ENCODE results near the gene PNKD. TPM values are rescaled to one million over a fixed set of nuclear protein-coding genes. Genes with fewer than 3 reads are reported as not detected.

The PNKD gene
- total and polyA plus RNA-seq, 10 of the 15 experiments (the other 5 are each of a cell fraction or from before 2014, with no cell fraction given) = 27.2 to 106 (median 61.3) TPM

GRCh38 chr2:218386505-218387368 is 116.4 kb downstream of the PNKD start:
- DNase-seq (ENCODE audit: low read depth, low spot score) (no peak), ATAC-seq (no peak; the same call in 2 of the 3 replicates), FAIRE-seq (no peak)
- no TSS peak for BruUV-seq (replicated peaks)
- no peak overlapping the region for H2AFZ ChIP-seq (ENCODE audit: control insufficient read depth, low read depth, low read length)
- no peak overlapping the region for H3K4me3 ChIP-seq
- TF ChIP-seq ZBTB4 (CRISPR knock-in tag; IDR thresholded peaks at IDR 0.05) = no peak
- no peak for TF ChIP-seq RB1 (IDR thresholded peaks at IDR 0.05; ENCODE audit: borderline replicate concordance)
- no peak for TF ChIP-seq MXI1 (IDR thresholded peaks at IDR 0.05; ENCODE audit: low read depth, low read length)
- no peak for TF ChIP-seq JUND (IDR thresholded peaks at IDR 0.05; ENCODE audit: low read depth, low read length)
- TF ChIP-seq CBX3 (IDR thresholded peaks at IDR 0.05; ENCODE audit: borderline replicate concordance, low read depth) = no peak
- no peak for TF ChIP-seq ZNF217 (IDR thresholded peaks at IDR 0.05)
- no peak for TF ChIP-seq ZNF274 (IDR thresholded peaks at IDR 0.05; ENCODE audit: insufficient read depth, insufficient read length)
- no peak for TF ChIP-seq SUPT20H (IDR thresholded peaks at IDR 0.05; ENCODE audit: borderline replicate concordance, control insufficient read depth, low read depth, low read length)
- no peak for TF ChIP-seq ZNF622 (IDR thresholded peaks at IDR 0.05)
- no peak for TF ChIP-seq CEBPB (IDR thresholded peaks at IDR 0.05; ENCODE audit: borderline replicate concordance in 1 of 2, low read depth in 2 of 2, low read length in 2 of 2)
- no peak for TF ChIP-seq SUZ12 (IDR thresholded peaks at IDR 0.05; ENCODE audit: unreplicated experiment)
- no peak for TF ChIP-seq EZH2 (IDR thresholded peaks at IDR 0.05; ENCODE audit: borderline replicate concordance, control insufficient read depth, low read depth, low read length)
- TF ChIP-seq POU2F2 (IDR thresholded peaks at IDR 0.05; ENCODE audit: borderline replicate concordance, low read depth, low read length) = no peak
- SMC1A ChIA-PET (ENCODE audit: uncharacterized antibody, unreplicated experiment) = interaction anchor here (1.0 kb wide), 1 partner anchor 15 kb away, joined by 3 read pairs; no protein-coding TSS in a partner anchor
- H3K27ac ChIP-seq (ENCODE audit: control insufficient read depth, insufficient read depth) = no peak overlapping the region
- RAD21 ChIA-PET (ENCODE audit: unreplicated experiment) = interaction anchor here (1.7 kb wide), 1 partner anchor 115 kb away, joined by 5 read pairs; no protein-coding TSS in a partner anchor
- no peaks in the 10 kb centered on the region for H3K9me3 ChIP-seq (replicated peaks; ENCODE audit: control insufficient read depth, insufficient read depth, low read length)
- in situ Hi-C loops (cut with MboI) = loop anchor here (25.0 kb wide), 1 partner anchor 99 kb away; the partner anchor contains the start of gene TMBIM1
- H3K4me2 ChIP-seq (ENCODE audit: control insufficient read depth, insufficient read depth) = no peak overlapping the region
- H3K27me3 ChIP-seq (replicated peaks in 1 of 2; ENCODE audit: control insufficient read depth in 2 of 2, insufficient read depth in 2 of 2, low read length in 1 of 2) = no peaks in the 10 kb centered on the region; a peak in 2 of 4 replicates
- no peak overlapping the region for H3K9ac ChIP-seq (ENCODE audit: control insufficient read depth, insufficient read depth, low read length)
- no peaks in the 10 kb centered on the region for H3K4me1 ChIP-seq (ENCODE audit: control insufficient read depth, insufficient read depth, low read length)
- H3K79me2 ChIP-seq (ENCODE audit: control insufficient read depth, insufficient read depth, low read length) = no peaks in the 10 kb centered on the region
- intact Hi-C loops (cut with micrococcal nuclease; ENCODE audit: unreplicated experiment) = no loop called here
- CTCF ChIA-PET = no interaction called here
- POLR2A ChIA-PET = no interaction called here
- no peaks in the 10 kb centered on the region for H3K36me3 ChIP-seq (ENCODE audit: control insufficient read depth in 2 of 2, insufficient read depth in 2 of 2, low read length in 1 of 2)
- WGBS (ENCODE audit: insufficient coverage, insufficient replicate concordance, low lambda C conversion rate, missing lambda C conversion rate) = 54% methylated on average over 21 of the region's 23 CpGs
- H4K20me1 ChIP-seq (ENCODE audit: control insufficient read depth, insufficient read depth) = no peaks in the 10 kb centered on the region
